HUES6 (cell line): ENCODE results near the gene CBX1.
A peak's percentile ranks its signal among the peaks of the same experiment; 100 is the strongest.

Experiments
- H3K27ac ChIP-seq: 2 replicates; pipeline ENCODE4 v1.7.0; 2013; ENCODE audit warnings: low read depth, mild to moderate bottlenecking, low read length, inconsistent platforms
- H3K27me3 ChIP-seq: 2 replicates; pipeline ENCODE4 v1.6.1; 2013; ENCODE audit warnings: low read length; ENCODE audit not compliant: control insufficient read depth, insufficient read depth
- H3K36me3 ChIP-seq: 2 replicates; pipeline ENCODE4 v1.6.1; 2013; ENCODE audit warnings: low read length; ENCODE audit not compliant: control insufficient read depth, insufficient read depth
- H3K4me1 ChIP-seq: 2 replicates; pipeline ENCODE4 v1.6.1; 2013; ENCODE audit warnings: low read length; ENCODE audit not compliant: control insufficient read depth, insufficient read depth
- H3K4me3 ChIP-seq: 2 replicates; pipeline ENCODE4 v1.5.1; 2013; ENCODE audit warnings: low read depth, low read length
- H3K9ac ChIP-seq: one replicate; pipeline ENCODE4 v1.6.1; 2013; ENCODE audit warnings: mild to moderate bottlenecking, low read length
- H3K9me3 ChIP-seq: 2 replicates; pipeline ENCODE4 v1.6.1; 2013; ENCODE audit warnings: low read depth, low read length; ENCODE audit not compliant: control insufficient read depth, insufficient read depth

CBX1 gene

DNA sequence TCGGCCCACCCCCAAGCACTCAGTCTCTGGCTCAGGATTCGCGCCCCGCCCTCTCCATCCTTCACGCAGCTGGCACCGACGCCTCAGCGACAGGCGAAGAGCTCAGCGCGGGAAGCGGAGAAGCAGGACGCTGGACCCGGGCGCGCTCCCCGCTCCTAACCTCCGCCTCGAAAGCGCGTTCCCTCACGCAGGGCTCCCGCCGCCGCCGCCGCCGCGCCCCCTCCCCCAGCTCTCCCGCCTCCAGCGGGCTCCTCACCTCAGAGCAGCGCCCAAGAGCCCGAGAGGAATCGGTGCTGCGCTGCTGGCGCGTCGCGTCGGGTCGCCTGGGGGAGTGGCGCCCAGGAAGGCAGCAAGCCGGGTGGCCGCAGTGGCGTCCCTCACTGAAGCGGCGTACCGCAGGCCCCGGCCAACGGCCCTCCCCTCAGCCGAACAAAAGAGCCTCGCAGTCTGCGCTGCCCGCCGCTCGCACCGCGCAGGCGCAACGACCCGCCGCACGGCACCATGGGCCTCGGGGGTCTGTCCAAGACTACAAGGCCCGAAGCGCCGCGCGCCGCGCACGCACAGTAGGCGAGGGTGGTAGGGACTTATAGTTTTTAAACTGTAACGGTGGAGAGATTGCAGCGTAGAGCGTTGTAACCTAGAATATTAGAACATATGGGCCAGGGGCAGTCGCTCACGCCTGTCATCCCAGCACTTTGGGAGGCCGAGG is at the start of gene CBX1:
CBX1 (minus strand) TSS at position 467 of the 709 bp plus-strand sequence. CDS start 24,474 bp downstream, outside the sequence.
- Histone ChIP-seq H3K9me3 (0 out of 2 replicates have a peak, but pooled peaks cover 3% of the 10 kb centered on the region), H3K27ac (peak within 1 kb of the TSS; percentile 81), H3K4me3 (peak within 1 kb of the TSS; percentile 69), H3K9ac (peak within 1 kb of the TSS; percentile 87), H3K36me3 (peaks cover 2% of the 10 kb centered on the region; the same call in 1 of the 2 replicates), H3K27me3 (no peaks in the 10 kb centered on the region), H3K4me1 (0 out of 2 replicates have a peak, but pooled peaks cover 3% of the 10 kb centered on the region)

- peaks cover 3% of the 10 kb centered on the region; the same call in 1 of the 2 replicates for H3K27me3 ChIP-seq
These were observed 49.3 kb upstream of the CBX1 start for GRCh38 chr17:48150597-48151001.

GRCh38 chr17:48149787-48150463 is 48.6 kb upstream of the CBX1 start:
- H3K4me1 ChIP-seq: peaks cover 31% of the 10 kb centered on the region
- no peak overlapping the region for H3K27ac ChIP-seq
- H3K27me3 ChIP-seq: peaks cover 3% of the 10 kb centered on the region; the same call in 1 of the 2 replicates
- no peak overlapping the region for H3K4me3 ChIP-seq
- no peaks in the 10 kb centered on the region for H3K36me3 ChIP-seq
- H3K9ac ChIP-seq: no peak overlapping the region
- H3K9me3 ChIP-seq: no peaks in the 10 kb centered on the region

More at GRCh38 chr17:48150597-48151001, 49.3 kb upstream of the CBX1 start:
- H3K9me3 ChIP-seq: no peaks in the 10 kb centered on the region
- H3K27ac ChIP-seq: no peak overlapping the region
- H3K4me3 ChIP-seq: no peak overlapping the region
- no peaks in the 10 kb centered on the region for H3K36me3 ChIP-seq
- peaks cover 31% of the 10 kb centered on the region for H3K4me1 ChIP-seq
- H3K9ac ChIP-seq: no peak overlapping the region

GRCh38 chr17:48148854-48149786 is 47.8 kb upstream of the CBX1 start:
- Histone ChIP-seq H3K4me3 (no peak overlapping the region), H3K4me1 (peaks cover 28% of the 10 kb centered on the region), H3K9ac (no peak overlapping the region), H3K27ac (no peak overlapping the region), H3K27me3 (peaks cover 3% of the 10 kb centered on the region; the same call in 1 of the 2 replicates), H3K9me3 (no peaks in the 10 kb centered on the region), H3K36me3 (no peaks in the 10 kb centered on the region)

- Histone ChIP-seq H3K4me3 (no peak overlapping the region), H3K36me3 (no peaks in the 10 kb centered on the region), H3K27ac (no peak overlapping the region), H3K9ac (no peak overlapping the region), H3K4me1 (peaks cover 25% of the 10 kb centered on the region), H3K9me3 (no peaks in the 10 kb centered on the region), H3K27me3 (peaks cover 3% of the 10 kb centered on the region; the same call in 1 of the 2 replicates)
These were observed 46.9 kb upstream of the CBX1 start for GRCh38 chr17:48148029-48148770.

DNA sequence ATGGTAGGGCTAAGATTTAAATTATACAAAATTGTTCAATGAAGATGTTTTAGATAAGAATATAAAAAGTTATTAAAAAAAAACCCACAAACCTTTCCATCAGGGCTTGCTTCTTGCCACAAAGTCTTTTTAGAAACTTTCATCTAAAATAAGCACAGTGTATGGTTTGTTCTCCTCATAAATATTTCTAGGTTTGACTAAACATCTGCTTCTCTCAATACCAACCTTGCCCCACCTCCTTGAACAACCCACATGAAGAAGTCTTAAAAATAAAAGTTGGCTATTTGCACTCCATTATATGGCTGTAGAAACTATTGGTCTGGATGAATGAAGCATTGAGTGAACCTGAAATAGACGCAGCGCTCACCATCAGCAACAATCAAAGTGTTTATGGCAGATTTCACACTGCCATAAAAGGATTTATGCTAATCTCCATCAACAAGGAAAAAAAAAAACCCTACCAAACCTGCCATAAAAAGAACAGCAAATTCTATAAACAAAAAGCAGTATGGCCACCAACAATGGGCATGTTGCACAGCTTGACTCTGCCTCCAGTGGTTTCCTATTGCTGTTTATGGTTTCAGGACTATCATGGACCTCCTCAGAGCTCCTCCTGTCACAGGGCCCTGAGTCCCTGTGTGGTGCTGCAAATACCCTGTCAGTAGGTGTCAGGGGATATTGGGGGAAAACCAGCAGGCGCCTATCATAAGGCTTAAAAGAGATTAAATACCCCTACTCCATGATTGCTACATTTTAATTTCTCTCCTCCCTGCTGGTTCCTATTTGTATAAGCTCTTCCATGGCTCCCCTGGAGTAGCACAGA is 43.9 kb upstream of the CBX1 start:
- Histone ChIP-seq H3K27me3 (no peaks in the 10 kb centered on the region), H3K9ac (no peak overlapping the region)

DNA sequence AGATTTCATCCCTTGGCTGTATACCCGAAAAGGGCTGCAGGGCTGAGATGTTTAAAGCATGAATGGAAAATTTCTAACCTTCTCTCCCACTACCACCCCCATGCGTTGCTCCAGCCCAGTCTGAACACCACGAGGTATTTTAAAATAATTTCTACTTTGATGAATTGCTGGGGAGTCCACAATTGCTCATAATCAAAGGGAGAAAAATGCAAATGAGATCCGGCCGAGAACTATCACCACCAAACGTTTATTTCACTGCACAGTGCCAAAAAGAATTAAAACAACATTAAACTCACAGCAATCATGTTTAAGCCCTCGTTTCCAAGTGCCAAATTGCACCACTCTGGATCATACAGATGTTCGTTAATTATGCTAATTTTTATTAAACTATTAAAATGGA is 43.0 kb upstream of the CBX1 start:
- Histone ChIP-seq H3K36me3 (no peaks in the 10 kb centered on the region), H3K27ac (no peak overlapping the region), H3K9me3 (no peaks in the 10 kb centered on the region), H3K4me1 (peaks cover 9% of the 10 kb centered on the region), H3K9ac (no peak overlapping the region), H3K27me3 (no peaks in the 10 kb centered on the region), H3K4me3 (no peak overlapping the region)

More for the DNA sequence above, 43.9 kb upstream of the CBX1 start:
- Histone ChIP-seq H3K27ac (no peak overlapping the region), H3K36me3 (no peaks in the 10 kb centered on the region), H3K9me3 (no peaks in the 10 kb centered on the region), H3K4me3 (no peak overlapping the region), H3K4me1 (peaks cover 18% of the 10 kb centered on the region)

- Histone ChIP-seq H3K4me1 (peaks cover 5% of the 10 kb centered on the region; the same call in 1 of the 2 replicates), H3K27ac (no peak overlapping the region), H3K9me3 (no peaks in the 10 kb centered on the region), H3K9ac (no peak overlapping the region), H3K36me3 (no peaks in the 10 kb centered on the region), H3K4me3 (no peak overlapping the region), H3K27me3 (no peaks in the 10 kb centered on the region)
These were observed 42.4 kb upstream of the CBX1 start for GRCh38 chr17:48143629-48144028.

DNA sequence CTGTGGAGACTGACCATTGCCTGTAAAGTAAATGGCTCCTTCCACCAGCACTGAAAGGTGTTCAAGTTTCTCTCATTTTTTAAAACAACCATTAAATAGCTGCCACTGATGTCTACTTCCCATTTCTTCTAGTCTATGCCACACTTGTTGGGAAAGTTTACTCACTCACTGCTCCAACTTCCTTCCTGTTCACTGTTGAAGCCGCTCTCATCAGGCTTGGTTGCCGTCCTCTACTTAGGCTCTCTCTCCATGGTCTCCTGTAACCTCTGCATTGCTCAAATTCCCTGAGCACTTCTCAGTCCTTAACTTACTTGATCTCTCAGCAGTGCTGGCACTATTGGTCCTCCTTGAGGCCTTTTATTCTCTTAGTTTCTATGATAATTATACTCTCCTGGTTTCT is 38.7 kb upstream of the CBX1 start:
- Histone ChIP-seq H3K9ac (no peak overlapping the region), H3K36me3 (no peaks in the 10 kb centered on the region), H3K9me3 (no peaks in the 10 kb centered on the region), H3K4me3 (no peak overlapping the region), H3K27ac (no peak overlapping the region), H3K4me1 (peaks cover 5% of the 10 kb centered on the region; the same call in 1 of the 2 replicates), H3K27me3 (no peaks in the 10 kb centered on the region)
